ENCODE measurements around the gene TM7SF2. TPM values are rescaled to one million over a fixed set of nuclear protein-coding genes. Genes with fewer than 3 reads are reported as not detected.

The TM7SF2 gene
- total and polyA plus RNA-seq, 2 of the 8 experiments (the other 6 are each of a cell fraction or from before 2014, with no cell fraction given) = 40.1 to 96.0 TPM

GRCh38 chr11:65163684-65164083, 52.0 kb downstream of the TM7SF2 start:
- H3K14ac ChIP-seq (ENCODE audit: insufficient read length) = no peak overlapping the region
- 97% methylated on average over 2 of the region's 2 CpGs; no CpG with 5 or more reads in 1 of the 2 experiments for WGBS, 2 experiments (ENCODE audit: extremely low coverage in 1 of 2, insufficient coverage in 1 of 2, insufficient read length in 1 of 2, insufficient replicate concordance in 2 of 2, low coverage in 1 of 2, low lambda C conversion rate in 2 of 2, missing lambda C conversion rate in 1 of 2)
- H3K4ac ChIP-seq (replicated peaks; ENCODE audit: insufficient read length, low read depth, low read length) = no peak overlapping the region
- no peak overlapping the region for H3K18ac ChIP-seq (ENCODE audit: extremely low read depth, low read length)
- ChIA-PET POLR2A (ENCODE audit: partially characterized antibody) (interaction anchor here (0.7 to 1.3 kb wide), 4 partner anchors 9 to 110 kb away, joined by 3 to 4 read pairs (median 3); no protein-coding TSS in a partner anchor), CTCF (ENCODE audit: partially characterized antibody) (no interaction called here)
- H2AFZ ChIP-seq (ENCODE audit: low read length) = no peak overlapping the region
- no peak overlapping the region for H4K5ac ChIP-seq (ENCODE audit: insufficient read length, low read depth, low read length)
- no peak overlapping the region for H3K4me2 ChIP-seq (ENCODE audit: insufficient read depth in 1 of 2, low read depth in 2 of 2, low read length in 2 of 2)
- no peak overlapping the region for H2BK20ac ChIP-seq (ENCODE audit: low read length)
- H3K9ac ChIP-seq (replicated peaks in 1 of 4; ENCODE audit: extremely low read depth in 1 of 4, low read depth in 3 of 4, low read length in 3 of 4) = no peak overlapping the region
- no peak overlapping the region for H2BK5ac ChIP-seq (ENCODE audit: low read depth, low read length)
- H4K8ac ChIP-seq (ENCODE audit: extremely low read depth, insufficient read depth, low read length) = no peak overlapping the region
- FAIRE-seq = no peak
- no peak overlapping the region for H3K56ac ChIP-seq (replicated peaks; ENCODE audit: insufficient read length, low read depth, low read length)
- no peak for TF ChIP-seq SIX5 (IDR thresholded peaks at IDR 0.05; ENCODE audit: low read depth, low read length)
- TF ChIP-seq HDAC6 (IDR thresholded peaks at IDR 0.05; ENCODE audit: low read depth, low read length) = no peak
- no peak for TF ChIP-seq GTF2F1 (IDR thresholded peaks at IDR 0.05; ENCODE audit: borderline replicate concordance, low read depth, low read length)
- H3K9me3 ChIP-seq (ENCODE audit: insufficient read depth in 2 of 2, low read depth in 1 of 2, low read length in 1 of 2) = no peaks in the 10 kb centered on the region
- H3K27me3 ChIP-seq (replicated peaks in 1 of 4; ENCODE audit: control insufficient read depth in 3 of 4, extremely low read depth in 1 of 4, insufficient read depth in 3 of 4, low read length in 3 of 4) = no peaks in the 10 kb centered on the region
- H2BK12ac ChIP-seq (ENCODE audit: low read depth, low read length) = no peak overlapping the region
- no peak overlapping the region for H3K23ac ChIP-seq (ENCODE audit: insufficient read length)
- no peaks in the 10 kb centered on the region for H3K79me1 ChIP-seq (ENCODE audit: low read depth, low read length)
- no peak overlapping the region for H2BK120ac ChIP-seq (replicated peaks; ENCODE audit: low read depth, low read length)
- no peaks in the 10 kb centered on the region for H3K79me2 ChIP-seq (ENCODE audit: control insufficient read depth in 1 of 2, insufficient read depth in 2 of 2, low read length in 2 of 2)
- no peak overlapping the region for H4K91ac ChIP-seq (replicated peaks; ENCODE audit: insufficient read length, low read length)
- H3K4me3 ChIP-seq (ENCODE audit: extremely low read depth in 1 of 4, insufficient read depth in 2 of 4, low read depth in 3 of 4, low read length in 4 of 4) = no peak overlapping the region
- H3K36me3 ChIP-seq (ENCODE audit: control insufficient read depth in 2 of 4, insufficient read depth in 4 of 4, low read length in 3 of 4) = no peaks in the 10 kb centered on the region
- no peak for DNase-seq (ENCODE audit: low read depth in 1 of 2, low spot score in 2 of 2)
- H4K20me1 ChIP-seq (replicated peaks in 1 of 2; ENCODE audit: control insufficient read depth in 1 of 2, insufficient read depth in 2 of 2, low read length in 2 of 2) = no peaks in the 10 kb centered on the region
- H3K27ac ChIP-seq (ENCODE audit: low read depth, low read length) = no peak overlapping the region
- no peak overlapping the region for H2BK15ac ChIP-seq (ENCODE audit: low read length)
- H3K23me2 ChIP-seq (ENCODE audit: low read depth, low read length) = no peaks in the 10 kb centered on the region; the same call in 1 of the 2 replicates
- 0 out of 7 replicates have a peak, but pooled peaks cover 0 to 3% (median 0%) of the 10 kb centered on the region in 4 experiments for H3K4me1 ChIP-seq (replicated peaks in 1 of 4; ENCODE audit: control insufficient read depth in 3 of 4, insufficient read depth in 4 of 4, low read length in 3 of 4)
- H2AK5ac ChIP-seq (ENCODE audit: low read depth, low read length) = no peak overlapping the region

Small RNA genes within 50 kb of the gene (microRNA-seq; reads per million reads assigned to microRNA genes)
- 0 reads per million in 2 experiments for gene MIR6751 (ENCODE audit: borderline microRNAs expressed in 2 of 2, borderline number of aligned reads in 2 of 2, borderline replicate concordance in 1 of 2)

Small RNA genes within 50 kb of the gene (small RNA-seq; reads per million reads assigned to genes)
- gene HIGD1AP10 (ENCODE audit: insufficient read depth) = not detected
- not detected for gene PDCL2P2 (ENCODE audit: insufficient read depth)
- 1.0 reads per million for gene RNU2-23P (ENCODE audit: insufficient read depth)

Other genes with a start within 250 kb of the TM7SF2 start
- gene EHD1, start 233.3 kb upstream of the TM7SF2 start, total RNA-seq (2021; fragmentation: NEBNext Ultra II Directional; extraction: Animal tissue kit (Norgen Biotek cat#: 25700)) = 36.9 and 42.9 TPM in 2 replicates
- 31.5 and 54.0 TPM in 2 replicates for gene EHD1, start 233.3 kb upstream of the TM7SF2 start, polyA plus RNA-seq (2011; rRNA removed)
- gene ATG2A, start 194.7 kb upstream of the TM7SF2 start, total RNA-seq (2021; fragmentation: NEBNext Ultra II Directional; extraction: Animal tissue kit (Norgen Biotek cat#: 25700)) = 20.9 and 22.1 TPM in 2 replicates
- gene ATG2A, start 194.7 kb upstream of the TM7SF2 start, polyA plus RNA-seq (2011; rRNA removed) = 12.1 and 19.8 TPM in 2 replicates
- gene PPP2R5B, start 187.2 kb upstream of the TM7SF2 start, total RNA-seq (2021; fragmentation: NEBNext Ultra II Directional; extraction: Animal tissue kit (Norgen Biotek cat#: 25700)) = 5.1 and 5.8 TPM in 2 replicates
- gene PPP2R5B, start 187.2 kb upstream of the TM7SF2 start, polyA plus RNA-seq (2011; rRNA removed) = 4.9 and 6.3 TPM in 2 replicates
- gene GPHA2, start 176.0 kb upstream of the TM7SF2 start, total RNA-seq (2021; fragmentation: NEBNext Ultra II Directional; extraction: Animal tissue kit (Norgen Biotek cat#: 25700)) = 0.97 and 1.5 TPM in 2 replicates
- 4.4 and 5.4 TPM in 2 replicates for gene GPHA2, start 176.0 kb upstream of the TM7SF2 start, polyA plus RNA-seq (2011; rRNA removed)
- not detected in 2 replicates for gene MAJIN, start 139.8 kb upstream of the TM7SF2 start, total RNA-seq (2021; fragmentation: NEBNext Ultra II Directional; extraction: Animal tissue kit (Norgen Biotek cat#: 25700))
- gene MAJIN, start 139.8 kb upstream of the TM7SF2 start, polyA plus RNA-seq (2011; rRNA removed) = not detected in 2 replicates
- 1.4 and 2.0 TPM in 2 replicates for gene BATF2, start 114.9 kb upstream of the TM7SF2 start, total RNA-seq (2021; fragmentation: NEBNext Ultra II Directional; extraction: Animal tissue kit (Norgen Biotek cat#: 25700))
- gene BATF2, start 114.9 kb upstream of the TM7SF2 start, polyA plus RNA-seq (2011; rRNA removed) = 3.1 and 4.6 TPM in 2 replicates
- gene ARL2, start 97.7 kb upstream of the TM7SF2 start, total RNA-seq (2021; fragmentation: NEBNext Ultra II Directional; extraction: Animal tissue kit (Norgen Biotek cat#: 25700)) = 184 and 186 TPM in 2 replicates
- gene ARL2, start 97.7 kb upstream of the TM7SF2 start, polyA plus RNA-seq (2011; rRNA removed) = 535 and 640 TPM in 2 replicates
- 18.3 and 19.6 TPM in 2 replicates for gene SNX15, start 84.4 kb upstream of the TM7SF2 start, total RNA-seq (2021; fragmentation: NEBNext Ultra II Directional; extraction: Animal tissue kit (Norgen Biotek cat#: 25700))
- gene SNX15, start 84.4 kb upstream of the TM7SF2 start, polyA plus RNA-seq (2011; rRNA removed) = 13.0 and 20.2 TPM in 2 replicates
- gene SAC3D1, start 70.7 kb upstream of the TM7SF2 start, total RNA-seq (2021; fragmentation: NEBNext Ultra II Directional; extraction: Animal tissue kit (Norgen Biotek cat#: 25700)) = 19.4 and 23.3 TPM in 2 replicates
- gene SAC3D1, start 70.7 kb upstream of the TM7SF2 start, polyA plus RNA-seq (2011; rRNA removed) = 25.8 and 41.3 TPM in 2 replicates
- 7.5 and 8.1 TPM in 2 replicates for gene NAALADL1, start 53.3 kb upstream of the TM7SF2 start, total RNA-seq (2021; fragmentation: NEBNext Ultra II Directional; extraction: Animal tissue kit (Norgen Biotek cat#: 25700))
- 9.9 and 12.6 TPM in 2 replicates for gene NAALADL1, start 53.3 kb upstream of the TM7SF2 start, polyA plus RNA-seq (2011; rRNA removed)
- gene CDCA5, start 27.8 kb upstream of the TM7SF2 start, total RNA-seq (2021; fragmentation: NEBNext Ultra II Directional; extraction: Animal tissue kit (Norgen Biotek cat#: 25700)) = 87.0 and 90.0 TPM in 2 replicates
- 39.2 and 53.7 TPM in 2 replicates for gene CDCA5, start 27.8 kb upstream of the TM7SF2 start, polyA plus RNA-seq (2011; rRNA removed)
- gene ZFPL1, start 27.6 kb upstream of the TM7SF2 start, total RNA-seq (2021; fragmentation: NEBNext Ultra II Directional; extraction: Animal tissue kit (Norgen Biotek cat#: 25700)) = 21.4 and 21.5 TPM in 2 replicates
- gene ZFPL1, start 27.6 kb upstream of the TM7SF2 start, polyA plus RNA-seq (2011; rRNA removed) = 76.8 and 103 TPM in 2 replicates
- 97.4 and 108 TPM in 2 replicates for gene VPS51, start 15.7 kb upstream of the TM7SF2 start, total RNA-seq (2021; fragmentation: NEBNext Ultra II Directional; extraction: Animal tissue kit (Norgen Biotek cat#: 25700))
- 142 and 193 TPM in 2 replicates for gene VPS51, start 15.7 kb upstream of the TM7SF2 start, polyA plus RNA-seq (2011; rRNA removed)
- gene ZNHIT2, start 5.8 kb downstream of the TM7SF2 start, total RNA-seq (2021; fragmentation: NEBNext Ultra II Directional; extraction: Animal tissue kit (Norgen Biotek cat#: 25700)) = 13.0 and 14.8 TPM in 2 replicates
- gene ZNHIT2, start 5.8 kb downstream of the TM7SF2 start, polyA plus RNA-seq (2011; rRNA removed) = 16.1 and 23.4 TPM in 2 replicates
- 860 and 896 TPM in 2 replicates for gene FAU, start 10.3 kb downstream of the TM7SF2 start, total RNA-seq (2021; fragmentation: NEBNext Ultra II Directional; extraction: Animal tissue kit (Norgen Biotek cat#: 25700))
- 826 and 846 TPM in 2 replicates for gene FAU, start 10.3 kb downstream of the TM7SF2 start, polyA plus RNA-seq (2011; rRNA removed)
- 54.0 and 55.3 TPM in 2 replicates for gene MRPL49, start 10.4 kb downstream of the TM7SF2 start, total RNA-seq (2021; fragmentation: NEBNext Ultra II Directional; extraction: Animal tissue kit (Norgen Biotek cat#: 25700))
- gene MRPL49, start 10.4 kb downstream of the TM7SF2 start, polyA plus RNA-seq (2011; rRNA removed) = 77.8 and 84.8 TPM in 2 replicates
- gene SYVN1, start 22.6 kb downstream of the TM7SF2 start, total RNA-seq (2021; fragmentation: NEBNext Ultra II Directional; extraction: Animal tissue kit (Norgen Biotek cat#: 25700)) = 29.4 and 34.0 TPM in 2 replicates
- 27.8 and 37.5 TPM in 2 replicates for gene SYVN1, start 22.6 kb downstream of the TM7SF2 start, polyA plus RNA-seq (2011; rRNA removed)
- gene SPDYC, start 58.4 kb downstream of the TM7SF2 start, total RNA-seq (2021; fragmentation: NEBNext Ultra II Directional; extraction: Animal tissue kit (Norgen Biotek cat#: 25700)) = not detected in 2 replicates
- 0.15 and 0.31 TPM in 2 replicates for gene SPDYC, start 58.4 kb downstream of the TM7SF2 start, polyA plus RNA-seq (2011; rRNA removed)
- 194 and 200 TPM in 2 replicates for gene CAPN1, start 70.1 kb downstream of the TM7SF2 start, total RNA-seq (2021; fragmentation: NEBNext Ultra II Directional; extraction: Animal tissue kit (Norgen Biotek cat#: 25700))
- gene CAPN1, start 70.1 kb downstream of the TM7SF2 start, polyA plus RNA-seq (2011; rRNA removed) = 233 and 337 TPM in 2 replicates
- gene POLA2, start 150.1 kb downstream of the TM7SF2 start, total RNA-seq (2021; fragmentation: NEBNext Ultra II Directional; extraction: Animal tissue kit (Norgen Biotek cat#: 25700)) = 31.2 and 34.6 TPM in 2 replicates
- 48.1 and 55.9 TPM in 2 replicates for gene POLA2, start 150.1 kb downstream of the TM7SF2 start, polyA plus RNA-seq (2011; rRNA removed)
- gene CDC42EP2, start 203.0 kb downstream of the TM7SF2 start, total RNA-seq (2021; fragmentation: NEBNext Ultra II Directional; extraction: Animal tissue kit (Norgen Biotek cat#: 25700)) = 11.7 and 11.8 TPM in 2 replicates
- gene CDC42EP2, start 203.0 kb downstream of the TM7SF2 start, polyA plus RNA-seq (2011; rRNA removed) = 13.3 and 19.4 TPM in 2 replicates
- gene DPF2, start 222.0 kb downstream of the TM7SF2 start, total RNA-seq (2021; fragmentation: NEBNext Ultra II Directional; extraction: Animal tissue kit (Norgen Biotek cat#: 25700)) = 67.2 and 79.2 TPM in 2 replicates
- 53.6 and 88.1 TPM in 2 replicates for gene DPF2, start 222.0 kb downstream of the TM7SF2 start, polyA plus RNA-seq (2011; rRNA removed)
- gene TIGD3, start 242.9 kb downstream of the TM7SF2 start, total RNA-seq (2021; fragmentation: NEBNext Ultra II Directional; extraction: Animal tissue kit (Norgen Biotek cat#: 25700)) = 0.88 and 1.3 TPM in 2 replicates
- 1.1 TPM in 2 replicates for gene TIGD3, start 242.9 kb downstream of the TM7SF2 start, polyA plus RNA-seq (2011; rRNA removed)